Panc1 (cell line): Measurements from ENCODE around the gene ANTXR2. TPM values are rescaled to one million over a fixed set of nuclear protein-coding genes. Genes with fewer than 3 reads are reported as not detected.

Experiments
- ATAC-seq: fragments of 200-7000 bp; cut with Tn5 transposase; 2 replicates; pipeline ENCODE4 v1.9.1; 2020; ENCODE audit warnings: mild to moderate bottlenecking, moderate library complexity
- BruUV-seq: library from RNA; stranded (reverse); fragments of 400-500 nt; replicated peaks from 2 replicates; lab custom pipeline; 2021; lab: Mats Ljungman, UMichigan
- CTCF ChIA-PET: fragments of 300-600 bp; sonication (Branson Sonifier 250); formaldehyde crosslinking; loops from one replicate; lab custom pipeline; 2022; ENCODE audit warnings: antibody characterized with exemption; lab: Charles Lee
- POLR2A ChIA-PET: fragments of 300-600 bp; sonication (Branson Sonifier 250); formaldehyde crosslinking; loops from one replicate; lab custom pipeline; 2022; ENCODE audit warnings: antibody characterized with exemption; lab: Charles Lee
- DNase-seq: peaks from one replicate; pipeline ENCODE4 v3.0.0-alpha.2; 2010; ENCODE audit warnings: low read depth, low spot score
- H3K27ac ChIP-seq: 2 replicates; pipeline ENCODE4 v1.5.1; 2011; ENCODE audit warnings: mild to moderate bottlenecking, low read length, inconsistent platforms
- H3K27me3 ChIP-seq: fragments of 200-500 bp; sonication (Bioruptor generic); 2 replicates; pipeline ENCODE4 v1.6.0; 2014; ENCODE audit warnings: low read length, inconsistent platforms; ENCODE audit not compliant: control insufficient read depth, insufficient read depth
- H3K36me3 ChIP-seq: fragments of 200-500 bp; sonication (Bioruptor generic); 2 replicates; pipeline ENCODE4 v1.5.1; 2014; ENCODE audit warnings: inconsistent platforms, mild to moderate bottlenecking, low read length, moderate library complexity; ENCODE audit not compliant: control insufficient read depth, insufficient read depth
- H3K4me1 ChIP-seq: 2 replicates; pipeline ENCODE4 v1.5.1; 2011; ENCODE audit warnings: inconsistent platforms, mild to moderate bottlenecking, low read length, moderate library complexity; ENCODE audit not compliant: control insufficient read depth, insufficient read depth
- H3K4me3 ChIP-seq, 2 experiments: 2 replicates each; pipeline ENCODE4 v1.5.1; 2011 to 2012; ENCODE audit warnings: low read depth in 2 of 2, low read length in 2 of 2, mild to moderate bottlenecking in 2 of 2, inconsistent platforms in 1 of 2, moderate library complexity in 1 of 2
- H3K9me3 ChIP-seq: fragments of 200-500 bp; sonication (Bioruptor generic); 2 replicates; pipeline ENCODE4 v1.5.1; 2014; ENCODE audit warnings: low read depth, mild to moderate bottlenecking, inconsistent platforms, low read length, moderate library complexity; ENCODE audit not compliant: control insufficient read depth, insufficient read depth
- CTCF ChIP-seq: fragments of 450-650 bp; IDR thresholded peaks from 2 replicates; pipeline ENCODE4 v1.5.1; 2017; ENCODE audit warnings: mild to moderate bottlenecking
- POLR2AphosphoS5 ChIP-seq: IDR thresholded peaks from 2 replicates; pipeline ENCODE4 v1.6.1; 2012; ENCODE audit warnings: mild to moderate bottlenecking, low read depth, low read length, moderate library complexity
- SIN3A ChIP-seq: IDR thresholded peaks from 2 replicates; pipeline ENCODE4 v1.6.1; 2012; ENCODE audit warnings: low read depth, mild to moderate bottlenecking, low read length, moderate library complexity, borderline replicate concordance; ENCODE audit not compliant: insufficient read depth
- TCF7L2 ChIP-seq: IDR thresholded peaks from 2 replicates; pipeline ENCODE4 v1.6.1; 2011; ENCODE audit warnings: mild to moderate bottlenecking, low read depth, low read length, inconsistent platforms
- in situ Hi-C: cut with HindIII; loops from 2 replicates; pipeline ENCODE4 v1.10.0; 2016; ENCODE audit warnings: low sequenced_read_pairs, low pct_unique_long_range_greater_than_20kb
- intact Hi-C: fragments of 100-400 bp; cut with micrococcal nuclease; formaldehyde crosslinking; loops from one replicate; pipeline ENCODE4 v1.10.0; 2022; ENCODE audit not compliant: unreplicated experiment
- total RNA-seq: library from RNA; stranded (reverse); gene quantifications from one replicate; pipeline ENCODE4 v1.2.1, GENCODE V29; 2021; ENCODE audit not compliant: unreplicated experiment
- TF ChIP-seq, protein P1 (sequence below), 2 experiments: IDR thresholded peaks; 2 replicates each; pipeline ENCODE4 v1.6.1; 2011 to 2012; ENCODE audit warnings: low read depth in 2 of 2, control low read depth in 1 of 2, low read length in 1 of 2, mild to moderate bottlenecking in 1 of 2, moderate library complexity in 1 of 2; ENCODE audit not compliant: insufficient read depth in 1 of 2

Gene ANTXR2
- total RNA-seq, 1 experiment from 2014 or later = 27.8 TPM

- Histone ChIP-seq H3K27ac (no peak overlapping the region), H3K9me3 (no peaks in the 10 kb centered on the region), H3K4me3 (no peak overlapping the region), H3K36me3 (peaks cover 9% of the 10 kb centered on the region), H3K4me1 (no peaks in the 10 kb centered on the region), H3K27me3 (no peaks in the 10 kb centered on the region)
- TF ChIP-seq SIN3A = no peak
- ATAC-seq (no peak), DNase-seq (no peak)
- in situ Hi-C loops (no loop called here), intact Hi-C loops (no loop called here)
- BruUV-seq = no TSS peak
- ChIA-PET CTCF (no interaction called here), POLR2A (no interaction called here)
Measured at GRCh38 chr4:80014531-80014930, 58.5 kb downstream of the ANTXR2 start.

DNA sequence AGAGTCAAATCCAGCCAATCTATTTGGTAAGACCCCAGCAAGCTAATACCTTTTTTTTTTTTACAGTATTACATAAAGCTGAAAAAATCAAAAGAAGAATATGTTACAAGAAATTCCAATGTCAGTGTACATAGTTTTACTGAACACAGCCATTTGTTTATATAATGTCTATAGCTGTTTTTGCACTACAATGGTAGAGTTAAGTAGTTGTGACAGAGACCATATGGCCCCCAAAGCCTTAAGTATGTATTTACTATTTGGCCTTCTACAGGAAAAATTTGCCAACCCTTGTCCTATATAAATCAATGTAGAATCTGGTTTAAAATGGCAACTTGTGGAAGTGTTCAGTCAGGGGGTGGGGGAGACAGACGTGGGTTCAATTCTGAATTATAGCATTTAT lies 60.7 kb downstream of the ANTXR2 start:
- H3K27ac ChIP-seq = no peak overlapping the region
- BruUV-seq = no TSS peak
- DNase-seq = no peak
- ChIA-PET CTCF (no interaction called here), POLR2A (no interaction called here)
- no peak for TF ChIP-seq CTCF
- TF ChIP-seq POLR2AphosphoS5 = no peak
- no peak for TF ChIP-seq TCF7L2
- TF ChIP-seq SIN3A = no peak
- TF ChIP-seq, protein P1, sequence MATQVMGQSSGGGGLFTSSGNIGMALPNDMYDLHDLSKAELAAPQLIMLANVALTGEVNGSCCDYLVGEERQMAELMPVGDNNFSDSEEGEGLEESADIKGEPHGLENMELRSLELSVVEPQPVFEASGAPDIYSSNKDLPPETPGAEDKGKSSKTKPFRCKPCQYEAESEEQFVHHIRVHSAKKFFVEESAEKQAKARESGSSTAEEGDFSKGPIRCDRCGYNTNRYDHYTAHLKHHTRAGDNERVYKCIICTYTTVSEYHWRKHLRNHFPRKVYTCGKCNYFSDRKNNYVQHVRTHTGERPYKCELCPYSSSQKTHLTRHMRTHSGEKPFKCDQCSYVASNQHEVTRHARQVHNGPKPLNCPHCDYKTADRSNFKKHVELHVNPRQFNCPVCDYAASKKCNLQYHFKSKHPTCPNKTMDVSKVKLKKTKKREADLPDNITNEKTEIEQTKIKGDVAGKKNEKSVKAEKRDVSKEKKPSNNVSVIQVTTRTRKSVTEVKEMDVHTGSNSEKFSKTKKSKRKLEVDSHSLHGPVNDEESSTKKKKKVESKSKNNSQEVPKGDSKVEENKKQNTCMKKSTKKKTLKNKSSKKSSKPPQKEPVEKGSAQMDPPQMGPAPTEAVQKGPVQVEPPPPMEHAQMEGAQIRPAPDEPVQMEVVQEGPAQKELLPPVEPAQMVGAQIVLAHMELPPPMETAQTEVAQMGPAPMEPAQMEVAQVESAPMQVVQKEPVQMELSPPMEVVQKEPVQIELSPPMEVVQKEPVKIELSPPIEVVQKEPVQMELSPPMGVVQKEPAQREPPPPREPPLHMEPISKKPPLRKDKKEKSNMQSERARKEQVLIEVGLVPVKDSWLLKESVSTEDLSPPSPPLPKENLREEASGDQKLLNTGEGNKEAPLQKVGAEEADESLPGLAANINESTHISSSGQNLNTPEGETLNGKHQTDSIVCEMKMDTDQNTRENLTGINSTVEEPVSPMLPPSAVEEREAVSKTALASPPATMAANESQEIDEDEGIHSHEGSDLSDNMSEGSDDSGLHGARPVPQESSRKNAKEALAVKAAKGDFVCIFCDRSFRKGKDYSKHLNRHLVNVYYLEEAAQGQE (IDR thresholded peaks at IDR 0.05; ENCODE audit: insufficient read depth in 1 of 2, low read depth in 2 of 2, low read length in 1 of 2) = no peak
- H3K9me3 ChIP-seq = no peaks in the 10 kb centered on the region
- H3K4me3 ChIP-seq = no peak overlapping the region
- H3K4me1 ChIP-seq = no peaks in the 10 kb centered on the region
- H3K36me3 ChIP-seq = peaks cover 4% of the 10 kb centered on the region
- intact Hi-C loops = no loop called here
- H3K27me3 ChIP-seq = no peaks in the 10 kb centered on the region
- no peak for ATAC-seq
- in situ Hi-C loops = no loop called here

DNA sequence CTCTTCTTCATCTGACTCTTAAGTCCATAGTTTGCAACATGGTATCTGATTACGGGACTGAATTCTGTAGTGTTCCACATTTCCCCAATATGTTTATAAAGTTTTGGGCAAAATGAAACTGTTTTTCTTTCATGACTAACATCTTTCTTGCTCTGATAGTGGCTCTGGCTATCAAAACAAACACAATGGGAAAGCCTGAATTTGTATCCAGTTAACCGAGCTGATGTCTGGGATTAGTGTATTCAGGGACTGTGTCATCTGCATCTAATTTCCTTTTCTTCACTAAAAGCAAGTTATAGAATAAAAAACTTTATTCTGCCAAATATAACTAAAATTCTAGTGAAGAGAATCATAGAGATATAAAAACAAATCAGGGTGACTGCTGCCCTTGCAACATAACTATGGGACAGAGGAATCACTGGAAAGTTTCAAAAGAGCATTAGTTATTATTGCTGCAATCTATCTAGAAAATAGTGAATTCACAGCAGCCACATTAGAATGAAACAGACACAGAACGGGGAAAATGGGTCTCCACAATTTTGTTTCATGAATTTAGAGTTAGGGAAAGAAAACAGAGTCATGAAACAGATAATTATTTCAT lies 61.3 kb downstream of the ANTXR2 start:
- Histone ChIP-seq H3K27ac (no peak overlapping the region), H3K27me3 (no peaks in the 10 kb centered on the region), H3K4me3 (no peak overlapping the region), H3K4me1 (no peaks in the 10 kb centered on the region), H3K9me3 (no peaks in the 10 kb centered on the region), H3K36me3 (peaks cover 4% of the 10 kb centered on the region)
- TF ChIP-seq, protein P1 (IDR thresholded peaks at IDR 0.05; ENCODE audit: insufficient read depth in 1 of 2, low read depth in 2 of 2, low read length in 1 of 2) = no peak
- no peak for TF ChIP-seq POLR2AphosphoS5
- no peak for TF ChIP-seq SIN3A
- no peak for TF ChIP-seq TCF7L2
- TF ChIP-seq CTCF = no peak
- DNase-seq = no peak
- POLR2A ChIA-PET = no interaction called here
- intact Hi-C loops (no loop called here), in situ Hi-C loops (no loop called here)
- CTCF ChIA-PET = no interaction called here
- no peak for ATAC-seq
- no TSS peak for BruUV-seq
